Thymus (tissue), 11 donors: ENCODE measurements around the gene MLH3. TPM values are rescaled to one million over a fixed set of nuclear protein-coding genes. Genes with fewer than 3 reads are reported as not detected.

Source experiments
- DNase-seq, 9 donors: peaks; one replicate each; pipeline ENCODE4 v3.0.0-alpha.2; 2013; ENCODE audit warnings: low spot score in 9 of 9, low read depth in 6 of 9, missing footprints in 1 of 9
- H3K27ac ChIP-seq, 2 donors: one replicate each; pipeline ENCODE4 v1.5.1; 2013; ENCODE audit warnings: control low read depth in 1 of 2, low read depth in 1 of 2, low read length in 1 of 2, mild to moderate bottlenecking in 1 of 2, moderate library complexity in 1 of 2
- H3K27me3 ChIP-seq, 2 donors: one replicate each; pipeline ENCODE4 v1.5.1; 2013; ENCODE audit warnings: low read length in 1 of 2; ENCODE audit not compliant: control insufficient read depth in 2 of 2, insufficient read depth in 1 of 2
- H3K36me3 ChIP-seq, 2 donors: one replicate each; pipeline ENCODE4 v1.5.1; 2013; ENCODE audit warnings: low read length in 1 of 2, mild to moderate bottlenecking in 1 of 2, moderate library complexity in 1 of 2; ENCODE audit not compliant: control insufficient read depth in 2 of 2, insufficient read depth in 2 of 2
- H3K4me1 ChIP-seq, 2 donors: one replicate each; pipeline ENCODE4 v1.5.1; 2013; ENCODE audit warnings: low read length in 2 of 2; ENCODE audit not compliant: control insufficient read depth in 2 of 2, insufficient read depth in 2 of 2
- H3K4me3 ChIP-seq, 2 donors: one replicate each; pipeline ENCODE4 v1.5.1; 2013; ENCODE audit warnings: low read length in 2 of 2, control low read depth in 1 of 2, mild to moderate bottlenecking in 1 of 2
- H3K9me3 ChIP-seq, 2 donors: one replicate each; pipeline ENCODE4 v1.5.1; 2013; ENCODE audit warnings: low read length in 1 of 2, mild to moderate bottlenecking in 1 of 2; ENCODE audit not compliant: control insufficient read depth in 2 of 2, insufficient read depth in 1 of 2
- WGBS: extraction: QIAGEN DNeasy Blood & Tissue Kit; methylation state at CpG from one replicate; pipeline ENCODE4 v1.1.7; 2013; 5-methylcytosine and 5-hydroxymethylcytosine counted together
- polyA plus RNA-seq: library from polyadenylated mRNA; stranded (reverse); fragments of 200-250 nt; gene quantifications from one replicate; pipeline ENCODE4 v1.2.3, GENCODE V29; 2013
- total RNA-seq: library from RNA; stranded (reverse); fragments of 120-200 nt; gene quantifications from one replicate; pipeline ENCODE4 v1.2.4, GENCODE V29; 2013
- donor health status: healthy.

Gene MLH3
- total and polyA plus RNA-seq, 2 donors: 20.5 to 22.8 TPM

DNA sequence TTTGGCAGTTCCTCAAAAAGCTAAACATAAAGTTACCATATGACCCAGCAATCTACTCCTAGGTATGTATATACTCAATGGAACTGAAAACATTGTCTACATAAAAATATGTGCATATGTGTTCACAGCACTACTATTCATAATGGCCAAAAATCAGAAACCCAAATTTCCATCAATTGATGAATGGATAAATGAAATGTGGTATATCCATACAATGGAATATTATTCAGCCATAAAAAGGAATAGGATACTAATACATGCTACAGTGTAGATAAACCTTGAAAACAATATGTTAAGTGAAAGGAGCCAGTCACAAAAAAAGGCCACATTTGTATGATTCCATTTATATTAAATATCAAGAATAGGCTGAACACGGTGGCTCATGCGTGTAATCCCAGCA is 9.2 kb upstream of the MLH3 start:
- Histone ChIP-seq H3K9me3 (no peaks in the 10 kb centered on the region), H3K27me3 (no peaks in the 10 kb centered on the region), H3K36me3 (peaks cover 0 to 11% of the 10 kb centered on the region in 2 donors), H3K27ac (no peak overlapping the region), H3K4me1 (peaks cover 10% of the 10 kb centered on the region in 2 donors), H3K4me3 (no peak overlapping the region)
- DNase-seq: no peak
- 50% methylated on average over 2 of the region's 2 CpGs for WGBS

DNA sequence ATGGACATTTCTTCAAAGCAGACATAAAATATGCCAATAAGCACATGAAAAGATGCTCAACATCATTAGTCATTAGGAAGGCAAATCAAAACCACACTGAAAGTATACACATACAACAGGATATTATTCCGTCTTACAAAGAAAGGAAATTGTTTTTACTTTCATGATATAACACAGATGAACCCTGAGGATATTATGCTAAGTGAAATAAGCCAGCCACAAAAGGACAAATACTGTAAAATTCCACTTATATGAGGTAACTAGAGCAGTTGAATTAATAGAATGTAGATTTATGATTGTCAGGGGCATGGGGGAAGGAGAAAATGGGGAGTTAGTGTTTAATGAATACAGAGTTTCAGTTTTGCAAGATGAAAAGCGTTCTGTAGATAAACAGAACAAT is 8.4 kb upstream of the MLH3 start:
- DNase-seq: no peak
- Histone ChIP-seq H3K27ac (no peak overlapping the region), H3K9me3 (no peaks in the 10 kb centered on the region), H3K27me3 (no peaks in the 10 kb centered on the region), H3K36me3 (peaks cover 0 to 11% of the 10 kb centered on the region in 2 donors), H3K4me1 (peaks cover 10% of the 10 kb centered on the region in 2 donors), H3K4me3 (no peak overlapping the region)
- 98% methylated on average over 2 of the region's 2 CpGs for WGBS

DNA sequence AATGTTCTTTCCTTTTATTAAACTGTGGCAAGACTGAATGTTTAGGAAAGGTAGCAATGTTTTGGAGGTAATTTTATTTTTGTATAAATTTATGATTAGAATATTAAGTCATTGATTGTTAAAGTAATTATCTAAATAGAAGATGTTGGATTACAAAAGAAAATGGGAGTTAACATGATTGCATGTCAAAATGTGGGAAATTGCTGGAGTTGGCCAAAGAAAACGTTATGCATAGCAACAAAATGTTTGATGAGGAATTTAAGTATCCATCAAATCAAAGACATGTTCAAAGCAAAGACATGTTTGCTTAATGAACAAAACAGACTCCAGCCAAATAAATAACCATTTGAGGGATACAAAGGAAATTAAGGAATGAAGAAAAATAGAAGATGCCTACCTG is 3.2 kb upstream of the MLH3 start:
- H3K36me3 ChIP-seq: peaks cover 0 to 9% of the 10 kb centered on the region in 2 donors
- DNase-seq: no peak
- no peak overlapping the region for H3K27ac ChIP-seq
- H3K27me3 ChIP-seq: no peaks in the 10 kb centered on the region
- no peak overlapping the region for H3K4me3 ChIP-seq
- no peaks in the 10 kb centered on the region for H3K9me3 ChIP-seq
- 95% methylated on average over 1 of the region's 1 CpG for WGBS
- H3K4me1 ChIP-seq: peaks cover 0 to 7% of the 10 kb centered on the region in 2 donors

DNA sequence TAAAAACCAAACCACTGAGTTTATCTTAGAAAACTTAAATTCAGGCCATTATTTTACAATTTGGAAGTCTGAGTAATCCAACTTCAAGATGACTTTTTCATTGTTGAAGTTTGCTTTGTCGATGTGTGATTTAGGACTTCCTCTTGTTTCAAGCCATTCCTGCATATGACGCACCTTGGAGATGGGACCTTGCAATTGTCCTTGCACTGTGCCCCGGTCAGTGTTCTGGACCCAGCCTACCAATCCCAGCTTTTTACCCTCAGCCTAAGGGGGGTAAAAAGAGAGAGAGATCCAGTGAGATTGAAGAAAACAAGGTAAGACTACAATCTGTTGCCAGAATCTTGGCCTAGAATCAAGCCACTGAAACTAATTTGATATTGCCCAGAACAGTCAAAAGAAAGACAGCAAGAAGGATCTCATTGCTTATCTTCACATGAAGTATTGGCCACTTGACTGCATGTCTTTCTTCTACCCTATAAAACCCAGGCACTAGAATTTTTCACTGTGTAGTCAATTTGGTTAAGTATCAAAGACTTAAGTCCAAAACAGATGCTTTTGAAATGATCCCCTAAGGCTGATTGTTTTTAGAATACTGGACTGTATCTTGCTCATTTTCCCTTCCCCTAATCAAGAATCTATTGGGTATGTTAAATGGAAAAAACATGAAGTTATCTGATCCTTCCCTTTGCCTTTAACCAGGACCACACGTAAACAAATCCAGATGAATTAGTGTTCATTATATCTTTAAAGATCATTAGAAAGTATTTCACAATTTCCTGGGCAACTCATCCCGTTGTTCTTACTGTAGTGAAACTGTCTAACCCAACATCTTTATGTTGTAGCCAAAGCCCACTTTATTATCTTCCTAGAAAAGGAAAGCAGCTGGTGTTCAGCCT is 2.4 kb upstream of the MLH3 start:
- WGBS: 70% methylated on average over 5 of the region's 5 CpGs
- no peak for DNase-seq
- H3K4me1 ChIP-seq: peaks cover 0 to 7% of the 10 kb centered on the region in 2 donors
- peaks cover 0 to 11% of the 10 kb centered on the region in 2 donors for H3K36me3 ChIP-seq
- no peak overlapping the region for H3K4me3 ChIP-seq
- no peaks in the 10 kb centered on the region for H3K9me3 ChIP-seq
- H3K27me3 ChIP-seq: no peaks in the 10 kb centered on the region
- H3K27ac ChIP-seq: no peak overlapping the region

DNA sequence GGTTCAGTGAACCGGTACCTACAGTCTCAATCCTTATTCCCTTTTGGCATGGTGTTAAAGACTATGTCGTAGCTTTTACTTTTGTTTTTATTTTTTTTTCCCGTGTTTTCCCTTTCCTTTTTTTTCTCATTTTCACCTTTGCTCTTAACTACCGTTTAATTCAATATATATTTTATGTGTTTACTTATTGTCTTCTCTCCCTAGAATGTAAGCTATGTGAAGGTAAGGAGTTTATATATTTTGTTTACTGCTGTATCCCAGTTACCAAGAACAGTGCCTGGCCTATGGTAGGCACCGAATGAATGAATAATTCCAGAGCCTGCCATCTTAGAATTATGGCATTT is 261 bp upstream of the MLH3 start:
- Histone ChIP-seq H3K27ac (peak overlapping the region in 1 of 2 donors; percentile 89), H3K27me3 (no peaks in the 10 kb centered on the region), H3K4me1 (peaks cover 0 to 7% of the 10 kb centered on the region in 2 donors), H3K4me3 (peak overlapping the region; percentile 62 to 76), H3K36me3 (peaks cover 0 to 8% of the 10 kb centered on the region in 2 donors), H3K9me3 (no peaks in the 10 kb centered on the region)
- no peak for DNase-seq
- WGBS: 38% methylated on average over 5 of the region's 5 CpGs

DNA sequence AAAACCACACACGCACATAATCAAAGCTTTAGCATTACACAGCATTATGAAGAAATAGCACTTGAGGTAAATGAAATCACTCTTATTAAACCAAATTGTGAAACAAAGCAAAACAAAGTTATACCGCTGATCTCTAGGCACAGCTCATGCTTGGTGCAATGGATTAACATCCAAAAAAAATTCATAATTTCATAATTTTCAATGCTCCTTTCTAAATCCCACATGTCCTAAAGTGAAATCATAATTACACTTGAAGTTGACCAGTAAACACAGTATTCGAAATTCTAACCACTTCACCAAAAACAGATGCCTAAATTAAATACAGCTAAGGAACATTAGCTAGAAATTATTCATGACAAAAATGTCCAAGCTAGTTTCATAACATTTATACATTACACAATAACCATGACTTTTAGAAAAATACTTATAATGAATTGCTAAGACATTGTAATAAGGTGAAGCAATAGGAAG is 1.5 kb downstream of the MLH3 start:
- H3K9me3 ChIP-seq: no peaks in the 10 kb centered on the region
- peaks cover 0 to 7% of the 10 kb centered on the region in 2 donors for H3K4me1 ChIP-seq
- H3K36me3 ChIP-seq: peaks cover 0 to 8% of the 10 kb centered on the region in 2 donors
- H3K27ac ChIP-seq: no peak overlapping the region
- H3K27me3 ChIP-seq: no peaks in the 10 kb centered on the region
- no peak overlapping the region for H3K4me3 ChIP-seq
- WGBS: 97% methylated on average over 3 of the region's 3 CpGs
- DNase-seq: no peak

DNA sequence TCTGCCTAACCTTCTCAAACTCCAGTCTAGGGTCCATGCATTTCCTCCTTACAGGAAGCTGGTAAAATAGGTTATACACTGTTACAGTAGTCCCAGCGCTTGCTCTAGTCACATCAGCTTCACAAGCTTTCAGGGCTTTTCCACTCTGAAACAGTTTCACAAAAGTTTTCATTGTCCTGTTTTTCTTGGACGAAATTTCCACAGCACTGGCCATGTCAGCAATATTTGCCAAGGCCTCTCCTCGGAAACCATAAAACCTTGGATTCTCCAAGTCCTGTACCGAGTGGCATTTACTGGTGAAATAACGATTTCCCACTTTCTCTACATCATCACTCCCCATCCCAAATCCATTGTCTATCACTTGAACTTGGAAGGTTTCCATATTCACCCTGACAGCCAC is 2.1 kb downstream of the MLH3 start:
- H3K4me3 ChIP-seq: no peak overlapping the region
- no peak for DNase-seq
- 96% methylated on average over 5 of the region's 5 CpGs for WGBS
- no peaks in the 10 kb centered on the region for H3K9me3 ChIP-seq
- H3K27me3 ChIP-seq: no peaks in the 10 kb centered on the region
- peaks cover 0 to 4% of the 10 kb centered on the region in 2 donors for H3K36me3 ChIP-seq
- peaks cover 0 to 7% of the 10 kb centered on the region in 2 donors for H3K4me1 ChIP-seq
- H3K27ac ChIP-seq: no peak overlapping the region

DNA sequence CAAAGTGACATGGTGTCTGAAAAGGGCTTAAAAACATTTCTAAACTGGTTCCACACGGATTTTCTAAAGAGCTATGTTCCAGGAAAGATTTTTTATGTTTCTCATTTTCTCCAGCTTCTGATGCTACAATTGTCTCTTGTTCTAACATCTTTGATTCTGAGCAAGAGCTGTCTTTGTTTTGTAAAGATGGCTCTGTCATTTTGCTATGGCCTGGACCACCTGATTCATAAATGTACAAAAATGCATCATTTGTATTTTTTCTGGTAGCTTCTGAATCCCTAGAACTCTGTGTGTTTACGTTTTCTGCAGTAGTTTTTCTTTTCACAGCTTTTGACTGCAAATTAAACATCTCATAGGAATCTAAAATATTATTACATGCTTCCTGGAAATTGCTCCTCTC is 3.2 kb downstream of the MLH3 start:
- Histone ChIP-seq H3K4me3 (no peak overlapping the region), H3K9me3 (no peaks in the 10 kb centered on the region), H3K27me3 (no peaks in the 10 kb centered on the region), H3K4me1 (peaks cover 0 to 7% of the 10 kb centered on the region in 2 donors), H3K36me3 (peaks cover 0 to 4% of the 10 kb centered on the region in 2 donors), H3K27ac (no peak overlapping the region)
- WGBS: 94% methylated on average over 2 of the region's 2 CpGs
- no peak for DNase-seq

DNA sequence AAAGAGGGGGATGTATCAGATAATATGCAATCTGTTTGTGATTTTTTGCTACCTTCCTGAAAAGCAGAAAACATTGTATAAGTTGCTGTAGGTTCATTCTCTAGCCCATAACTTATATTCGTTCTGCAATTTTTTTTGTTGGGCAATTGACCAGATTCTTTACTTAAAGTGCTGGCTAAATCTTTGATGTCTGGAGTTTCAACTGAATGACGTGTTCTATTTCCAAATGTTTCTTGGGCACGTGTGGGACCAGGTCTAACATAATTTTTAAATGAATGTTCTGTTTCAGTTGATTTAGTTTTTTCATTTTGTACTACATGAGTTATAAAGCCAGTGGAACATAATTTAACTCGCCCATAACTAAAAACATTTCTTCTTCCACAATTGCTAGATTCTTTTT is 3.8 kb downstream of the MLH3 start:
- no peaks in the 10 kb centered on the region for H3K27me3 ChIP-seq
- DNase-seq: no peak
- WGBS: 96% methylated on average over 4 of the region's 4 CpGs
- H3K9me3 ChIP-seq: no peaks in the 10 kb centered on the region
- H3K27ac ChIP-seq: no peak overlapping the region
- H3K36me3 ChIP-seq: peaks cover 0 to 4% of the 10 kb centered on the region in 2 donors
- no peak overlapping the region for H3K4me3 ChIP-seq
- H3K4me1 ChIP-seq: peaks cover 0 to 7% of the 10 kb centered on the region in 2 donors
